Mucosa of stomach (tissue), 1 donor: ENCODE results near the gene ZNF180.
"Not testable (repeated sequence)": the region's sequence is repeated elsewhere in the genome, so short reads cannot be mapped to it uniquely, and the experiment has no call there.

Experiments used
- H3K27me3 ChIP-seq: one replicate; pipeline ENCODE4 v1.7.0; 2013; ENCODE audit warnings: mild to moderate bottlenecking, low read length; ENCODE audit not compliant: control insufficient read depth, insufficient read depth
- H3K36me3 ChIP-seq: one replicate; pipeline ENCODE4 v1.7.0; 2013; ENCODE audit warnings: low read length; ENCODE audit not compliant: control insufficient read depth, insufficient read depth
- H3K4me1 ChIP-seq: one replicate; pipeline ENCODE4 v1.7.0; 2013; ENCODE audit warnings: mild to moderate bottlenecking, low read length; ENCODE audit not compliant: control insufficient read depth, insufficient read depth
- H3K4me3 ChIP-seq: one replicate; pipeline ENCODE4 v1.7.0; 2013; ENCODE audit warnings: low read length
- H3K9ac ChIP-seq: one replicate; pipeline ENCODE4 v1.7.0; 2013; ENCODE audit warnings: mild to moderate bottlenecking, low read length, moderate library complexity
- H3K9me3 ChIP-seq: one replicate; pipeline ENCODE4 v1.7.0; 2013; ENCODE audit warnings: mild to moderate bottlenecking, low read length, moderate library complexity; ENCODE audit not compliant: control insufficient read depth
- donor health status: Pancreatic carcinoma.

ZNF180 gene

DNA sequence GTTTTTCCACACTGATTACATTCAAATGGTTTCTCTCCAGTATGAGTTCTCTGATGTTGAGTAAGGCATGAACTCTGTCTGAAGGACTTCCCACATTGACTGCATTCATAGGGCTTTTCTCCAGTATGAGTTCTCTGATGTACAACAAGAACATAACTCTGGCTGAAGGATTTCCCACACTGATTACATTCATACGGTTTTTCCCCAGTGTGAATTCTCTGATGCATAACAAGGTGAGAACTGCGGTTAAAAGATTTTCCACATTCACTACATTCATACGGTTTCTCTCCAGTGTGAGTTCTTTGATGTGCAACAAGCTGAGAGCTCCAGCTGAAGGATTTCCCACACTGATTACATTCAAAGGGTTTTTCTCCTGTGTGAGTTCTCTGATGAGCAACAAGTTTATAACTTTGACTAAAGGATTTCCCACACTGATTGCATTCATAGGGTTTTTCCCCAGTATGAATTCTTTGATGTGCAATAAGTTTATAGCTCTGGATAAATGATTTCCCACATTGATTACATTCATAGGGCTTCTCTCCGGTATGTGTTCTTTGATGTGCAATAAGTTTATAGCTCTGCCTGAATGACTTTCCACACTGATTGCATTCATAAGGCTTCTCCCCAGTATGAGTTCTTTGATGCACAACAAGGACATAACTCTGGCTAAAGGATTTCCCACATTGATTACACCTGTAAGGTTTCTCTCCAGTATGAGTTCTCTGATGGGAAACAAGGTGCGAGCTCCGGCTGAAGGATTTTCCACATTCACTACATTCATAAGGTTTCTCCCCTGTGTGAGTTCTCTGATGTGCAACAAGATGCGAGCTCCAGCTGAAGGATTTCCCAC, 23.5 kb downstream of the ZNF180 start:
- no peaks in the 10 kb centered on the region for H3K27me3 ChIP-seq
- H3K36me3 ChIP-seq: peaks cover 23% of the 10 kb centered on the region
- H3K9me3 ChIP-seq: peaks cover 75% of the 10 kb centered on the region
- H3K4me1 ChIP-seq: no peaks in the 10 kb centered on the region
- no peak overlapping the region for H3K9ac ChIP-seq
- no peak overlapping the region for H3K4me3 ChIP-seq

DNA sequence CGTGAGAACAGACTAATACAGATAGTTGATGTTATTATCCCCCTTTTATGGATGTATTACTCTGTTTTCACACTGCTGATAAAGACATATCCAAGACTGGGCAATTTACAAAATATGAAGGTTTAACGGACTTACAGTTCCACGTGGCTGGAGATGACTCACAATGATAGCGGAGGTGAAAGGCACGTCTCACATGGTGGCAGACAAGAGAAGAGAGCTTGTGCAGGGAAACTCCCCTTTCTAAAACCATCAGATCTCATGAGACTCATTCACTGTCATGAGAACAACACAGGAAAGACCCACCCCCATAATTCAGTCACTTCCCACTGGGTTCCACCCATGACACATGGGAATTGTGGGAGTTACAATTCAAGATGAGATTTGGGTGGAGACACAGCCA, 31.6 kb downstream of the ZNF180 start:
- H3K9me3 ChIP-seq, H3K36me3 ChIP-seq, H3K4me1 ChIP-seq, H3K9ac ChIP-seq, H3K4me3 ChIP-seq, H3K27me3 ChIP-seq: not testable (repeated sequence)

DNA sequence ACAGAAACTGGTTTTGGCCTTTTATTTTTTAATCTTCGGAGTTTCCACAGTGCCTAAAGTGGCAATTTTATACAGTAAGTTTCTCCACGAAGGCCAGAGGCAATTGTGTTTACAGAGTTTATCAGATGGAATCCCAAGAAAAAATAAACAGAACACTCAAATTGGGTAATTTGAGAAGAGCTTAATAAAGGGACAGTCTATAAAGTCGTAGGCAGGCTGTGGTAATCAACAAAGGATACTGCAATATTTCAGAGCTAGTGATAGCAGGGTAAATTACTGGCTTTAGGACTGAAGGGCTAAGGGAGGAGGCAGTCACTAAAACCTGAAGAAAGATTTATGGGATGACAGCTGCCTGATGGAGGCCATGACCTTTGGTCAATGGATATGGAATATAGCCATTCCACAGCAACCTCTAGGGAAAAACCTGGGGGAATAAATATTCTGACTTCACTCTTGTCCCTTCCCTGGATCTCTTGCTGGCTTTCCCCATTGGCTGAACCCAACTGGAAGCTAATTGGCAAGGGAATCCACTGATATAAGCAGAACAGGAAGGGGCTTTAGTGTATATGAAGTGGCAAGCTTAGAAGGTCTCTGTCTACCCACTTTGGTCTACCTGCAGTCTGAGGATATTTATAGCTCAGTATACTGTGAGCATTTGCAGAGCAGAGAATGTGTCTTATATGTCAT, 37.6 kb downstream of the ZNF180 start:
- H3K9me3 ChIP-seq, H3K4me1 ChIP-seq: not testable (repeated sequence)

DNA sequence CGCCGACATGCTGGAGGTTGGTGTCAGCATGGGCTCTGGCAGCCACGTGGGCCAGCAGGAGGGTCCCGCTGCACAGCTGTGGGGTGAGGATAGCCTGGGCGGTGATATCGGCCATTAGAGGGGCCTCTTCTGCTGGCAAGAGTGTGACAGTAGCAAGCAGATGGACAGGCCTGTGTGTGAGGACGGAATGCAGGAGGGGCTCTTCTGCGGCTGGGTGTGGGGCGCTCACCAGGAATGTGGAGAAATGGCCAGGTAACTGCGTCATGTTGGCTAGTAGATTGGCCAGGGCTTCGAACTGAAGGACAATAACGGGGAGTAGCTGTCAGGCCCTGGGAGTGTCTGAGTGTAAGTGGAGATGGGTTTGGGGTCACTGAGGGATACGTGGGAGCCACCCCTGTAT, 44.3 kb downstream of the ZNF180 start:
- H3K9ac ChIP-seq, H3K4me3 ChIP-seq, H3K9me3 ChIP-seq, H3K27me3 ChIP-seq, H3K4me1 ChIP-seq, H3K36me3 ChIP-seq: not testable (repeated sequence)

More for the DNA sequence above, 37.6 kb downstream of the ZNF180 start:
- not testable (repeated sequence) for H3K4me3 ChIP-seq, H3K27me3 ChIP-seq, H3K36me3 ChIP-seq, H3K9ac ChIP-seq

DNA sequence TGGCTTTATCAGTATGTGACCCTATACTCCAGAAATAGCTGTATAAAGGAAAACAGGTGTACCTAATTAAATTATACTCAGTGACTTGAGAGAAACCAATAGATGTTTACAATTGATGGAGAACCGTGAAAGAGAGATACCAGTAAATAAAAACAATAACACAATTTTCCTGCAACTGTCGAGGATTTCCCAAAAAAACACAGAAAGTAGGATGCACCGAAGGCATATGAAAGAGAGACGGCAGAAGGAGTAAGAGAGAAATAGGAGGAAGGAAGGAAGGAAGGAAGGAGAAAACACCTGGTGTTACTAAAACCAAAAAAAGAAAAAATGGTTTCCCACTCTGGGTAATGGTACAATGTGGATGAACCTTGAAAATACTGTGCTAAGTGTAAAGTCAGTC, 45.2 kb downstream of the ZNF180 start:
- H3K4me3 ChIP-seq: no peak overlapping the region
- H3K9ac ChIP-seq: no peak overlapping the region
- H3K36me3 ChIP-seq: no peaks in the 10 kb centered on the region
- no peaks in the 10 kb centered on the region for H3K4me1 ChIP-seq
- H3K27me3 ChIP-seq: no peaks in the 10 kb centered on the region
- no peaks in the 10 kb centered on the region for H3K9me3 ChIP-seq

DNA sequence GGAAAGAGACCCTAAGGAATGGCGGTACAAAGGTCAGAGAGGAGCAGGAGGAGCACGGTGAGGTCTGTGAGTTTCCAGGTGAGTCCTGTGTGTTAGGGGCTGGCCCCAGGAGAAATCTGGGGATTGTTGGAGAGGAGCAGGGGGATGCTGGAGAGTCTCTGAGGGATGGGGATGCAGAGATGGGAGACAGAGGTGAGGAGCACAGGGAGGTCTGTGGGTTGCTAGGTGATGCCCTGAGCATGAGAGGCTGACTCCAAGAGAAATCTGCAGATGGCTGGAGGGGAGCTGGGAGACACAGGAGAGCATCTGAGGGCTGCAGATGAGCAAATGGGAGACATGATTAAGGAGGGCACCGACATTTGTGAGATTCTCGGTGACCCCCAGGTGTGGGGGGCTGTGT, 48.0 kb downstream of the ZNF180 start:
- Histone ChIP-seq H3K36me3 (no peaks in the 10 kb centered on the region), H3K9me3 (no peaks in the 10 kb centered on the region), H3K4me1 (no peaks in the 10 kb centered on the region), H3K4me3 (no peak overlapping the region), H3K27me3 (no peaks in the 10 kb centered on the region), H3K9ac (no peak overlapping the region)

DNA sequence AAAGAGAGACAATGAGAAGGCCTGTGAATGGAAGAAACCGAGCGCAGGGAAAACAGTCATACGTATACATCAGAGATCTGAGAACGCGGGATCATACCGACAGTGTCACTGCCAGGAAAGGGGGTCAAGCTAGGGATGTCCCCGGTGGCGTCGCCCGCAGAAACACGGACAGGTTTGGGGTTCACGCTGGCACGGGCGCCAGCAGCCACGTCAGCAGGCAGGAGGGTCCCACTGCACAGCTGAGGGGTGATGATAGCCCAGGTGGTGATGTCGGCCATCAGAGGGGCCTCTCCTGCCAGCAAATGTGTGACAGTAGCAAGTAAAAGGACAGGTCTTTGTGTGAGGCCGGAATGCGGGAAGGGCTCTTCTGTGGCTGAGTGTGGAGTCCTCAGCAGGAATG, 48.6 kb downstream of the ZNF180 start:
- H3K27me3 ChIP-seq: no peaks in the 10 kb centered on the region
- H3K4me3 ChIP-seq: no peak overlapping the region
- no peak overlapping the region for H3K9ac ChIP-seq
- no peaks in the 10 kb centered on the region for H3K36me3 ChIP-seq
- no peaks in the 10 kb centered on the region for H3K9me3 ChIP-seq
- H3K4me1 ChIP-seq: no peaks in the 10 kb centered on the region

DNA sequence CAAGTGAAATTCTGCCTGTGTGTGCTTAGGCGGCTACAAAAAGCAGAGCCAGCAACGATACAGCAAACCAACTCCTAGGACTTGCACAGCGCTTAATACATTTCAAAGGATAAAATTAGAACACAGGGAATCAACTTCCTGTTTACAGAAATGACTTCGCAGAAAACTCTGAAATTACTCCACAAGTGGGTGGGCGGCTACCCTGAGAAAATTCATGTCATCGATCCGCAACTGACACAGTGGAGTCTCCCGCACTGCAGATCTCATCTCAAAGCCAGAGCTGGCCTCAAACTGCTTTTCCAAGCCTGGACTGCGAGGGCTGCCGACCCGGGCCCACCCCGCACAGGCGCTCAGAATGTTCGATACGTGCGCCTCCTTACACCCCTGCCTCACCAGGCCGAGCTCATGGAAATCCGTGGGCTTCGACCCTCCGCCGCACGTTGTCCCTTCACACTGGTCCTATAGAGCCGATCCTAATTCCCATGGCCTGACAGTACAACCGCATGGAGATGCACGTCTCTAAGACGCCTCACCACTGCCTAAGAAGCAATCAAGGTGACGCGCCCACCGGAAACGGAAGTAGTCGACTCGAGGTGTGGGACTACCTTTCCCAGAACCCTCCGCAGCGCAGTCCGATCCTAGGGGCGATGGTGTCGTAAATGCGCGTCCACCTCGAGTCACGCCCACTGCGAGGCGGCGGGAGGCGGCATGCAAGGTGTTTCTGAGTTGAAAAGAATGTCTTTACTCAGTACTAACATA, 52.2 kb downstream of the ZNF180 start, which contains the start of gene ZNF229:
Gene ZNF229 (minus strand): TSS at position 557 of the 759 bp plus-strand sequence. CDS start 5,625 bp downstream, outside the sequence.
- Histone ChIP-seq H3K4me3 (peak within 1 kb of the TSS; percentile 95), H3K9ac (peak within 1 kb of the TSS; percentile 54), H3K36me3 (no peaks in the 10 kb centered on the region), H3K9me3 (no peaks in the 10 kb centered on the region), H3K27me3 (no peaks in the 10 kb centered on the region), H3K4me1 (no peaks in the 10 kb centered on the region)

DNA sequence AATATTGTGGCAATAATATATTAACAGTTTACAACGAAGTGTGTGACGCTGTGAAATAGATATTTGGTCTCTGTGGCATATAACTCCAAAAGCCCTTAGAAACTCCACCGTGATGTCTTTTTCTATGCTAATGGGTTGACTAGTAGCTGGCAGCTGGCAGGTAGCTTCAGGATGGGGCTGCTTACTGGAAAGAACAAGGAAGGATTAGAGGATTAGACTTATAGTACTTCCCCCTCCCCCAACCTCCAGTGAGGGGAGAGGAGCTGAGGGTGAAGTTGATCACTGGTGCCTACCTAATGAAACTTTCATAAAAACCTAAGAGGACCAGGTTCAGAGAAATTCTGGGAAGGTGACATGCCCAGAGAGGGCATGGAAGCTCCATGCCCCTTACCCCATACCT, 61.9 kb downstream of the ZNF180 start:
- no peaks in the 10 kb centered on the region for H3K36me3 ChIP-seq
- H3K4me1 ChIP-seq: no peaks in the 10 kb centered on the region
- no peaks in the 10 kb centered on the region for H3K27me3 ChIP-seq
- no peak overlapping the region for H3K4me3 ChIP-seq
- no peak overlapping the region for H3K9ac ChIP-seq
- peaks cover 17% of the 10 kb centered on the region for H3K9me3 ChIP-seq

DNA sequence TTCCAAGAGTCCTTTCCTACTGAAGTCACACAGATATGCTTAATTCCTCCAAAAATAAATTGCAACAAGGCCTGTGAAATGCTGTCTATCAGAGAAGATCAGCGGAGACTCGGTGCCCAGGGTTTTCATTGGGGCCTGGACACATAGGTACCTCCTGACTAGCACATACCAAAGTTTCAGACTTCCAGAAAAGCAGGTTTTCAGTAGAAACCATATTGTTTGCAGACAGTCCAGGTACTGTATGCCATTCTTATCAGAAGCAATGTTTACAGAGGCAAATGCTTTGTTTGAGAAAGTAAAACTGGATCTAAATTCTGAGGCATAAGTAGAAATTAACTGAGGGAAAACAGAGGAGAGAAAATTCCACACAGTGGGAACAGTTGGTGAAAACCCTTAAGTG, 64.9 kb downstream of the ZNF180 start:
- no peaks in the 10 kb centered on the region for H3K27me3 ChIP-seq

DNA sequence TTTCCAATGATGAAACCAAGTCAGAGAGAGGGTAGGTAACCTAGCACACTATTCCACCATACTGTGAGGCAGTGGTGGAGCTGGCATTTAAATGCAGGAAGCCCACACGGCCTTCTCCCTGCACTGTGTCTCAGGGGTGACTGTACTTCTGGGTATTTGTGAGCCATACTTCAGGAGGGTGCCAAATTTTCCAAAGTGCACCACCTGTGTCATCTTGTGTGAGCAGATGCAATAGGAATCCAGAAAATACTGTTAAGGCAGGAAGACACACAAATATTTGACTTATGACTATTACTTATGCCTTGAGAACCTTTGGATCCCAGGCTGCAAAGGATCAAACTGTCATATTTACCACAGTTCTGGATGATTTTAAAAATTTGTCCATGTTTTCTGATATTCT, 69.4 kb downstream of the ZNF180 start:
- H3K27me3 ChIP-seq: no peaks in the 10 kb centered on the region
- no peak overlapping the region for H3K9ac ChIP-seq
- H3K4me1 ChIP-seq: no peaks in the 10 kb centered on the region
- peaks cover 36% of the 10 kb centered on the region for H3K9me3 ChIP-seq
- no peak overlapping the region for H3K4me3 ChIP-seq
- no peaks in the 10 kb centered on the region for H3K36me3 ChIP-seq

More for the DNA sequence above, 64.9 kb downstream of the ZNF180 start:
- Histone ChIP-seq H3K9ac (no peak overlapping the region), H3K4me1 (no peaks in the 10 kb centered on the region), H3K36me3 (no peaks in the 10 kb centered on the region), H3K9me3 (peaks cover 28% of the 10 kb centered on the region), H3K4me3 (no peak overlapping the region)
